ENCODE data around the gene NUP98. TPM values are rescaled to one million over a fixed set of nuclear protein-coding genes. Genes with fewer than 3 reads are reported as not detected.

Gene NUP98
- total and polyA plus RNA-seq, 10 of the 15 experiments (the other 5 are each of a cell fraction or from before 2014, with no cell fraction given), result 21.7 to 108 (median 78.9) TPM

DNA sequence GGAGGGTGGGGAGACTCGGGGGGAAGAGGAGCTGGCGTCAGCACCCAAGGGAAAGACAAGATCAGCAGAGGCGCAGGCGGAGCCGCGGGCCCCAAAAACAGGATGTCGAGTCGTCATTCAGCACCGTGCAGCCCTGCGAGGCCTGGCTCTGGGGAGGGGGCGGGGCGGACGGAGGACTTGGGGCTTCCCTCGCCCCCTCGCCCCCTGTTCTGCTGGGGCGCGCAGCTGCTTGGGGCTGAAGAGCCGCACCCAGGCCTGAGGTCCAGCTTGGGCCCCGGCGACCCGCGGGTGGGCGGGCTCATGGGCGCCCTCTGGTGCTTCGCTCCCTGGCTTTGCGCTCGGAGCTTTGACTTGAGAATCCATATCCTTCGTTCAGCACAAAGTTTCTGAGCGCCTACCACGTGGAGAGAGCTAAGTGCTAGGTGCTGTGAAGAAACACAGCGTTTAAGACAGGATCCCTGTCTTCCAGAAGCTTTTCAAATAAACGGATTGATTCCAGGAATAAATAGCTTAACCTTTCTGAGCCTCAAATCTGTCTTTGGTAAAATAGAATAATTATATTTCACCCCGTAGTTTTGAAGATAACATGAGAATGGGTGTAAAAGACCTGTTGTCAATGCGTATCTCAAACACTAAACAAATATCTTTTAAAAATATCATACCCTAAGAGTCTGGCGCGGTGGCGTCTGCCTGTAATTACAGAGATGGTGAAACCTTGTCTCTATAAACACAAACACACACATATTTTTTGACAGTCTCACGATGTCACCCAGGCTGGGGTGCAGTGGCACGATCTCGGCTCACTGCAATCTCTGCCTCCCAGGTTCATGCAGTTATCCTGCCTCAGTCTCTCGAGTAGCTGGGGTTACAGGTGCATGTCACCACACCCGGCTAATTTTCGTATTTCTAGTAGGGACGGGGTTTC, 44.3 kb upstream of the NUP98 start (continued):
- TF ChIP-seq, protein P1, sequence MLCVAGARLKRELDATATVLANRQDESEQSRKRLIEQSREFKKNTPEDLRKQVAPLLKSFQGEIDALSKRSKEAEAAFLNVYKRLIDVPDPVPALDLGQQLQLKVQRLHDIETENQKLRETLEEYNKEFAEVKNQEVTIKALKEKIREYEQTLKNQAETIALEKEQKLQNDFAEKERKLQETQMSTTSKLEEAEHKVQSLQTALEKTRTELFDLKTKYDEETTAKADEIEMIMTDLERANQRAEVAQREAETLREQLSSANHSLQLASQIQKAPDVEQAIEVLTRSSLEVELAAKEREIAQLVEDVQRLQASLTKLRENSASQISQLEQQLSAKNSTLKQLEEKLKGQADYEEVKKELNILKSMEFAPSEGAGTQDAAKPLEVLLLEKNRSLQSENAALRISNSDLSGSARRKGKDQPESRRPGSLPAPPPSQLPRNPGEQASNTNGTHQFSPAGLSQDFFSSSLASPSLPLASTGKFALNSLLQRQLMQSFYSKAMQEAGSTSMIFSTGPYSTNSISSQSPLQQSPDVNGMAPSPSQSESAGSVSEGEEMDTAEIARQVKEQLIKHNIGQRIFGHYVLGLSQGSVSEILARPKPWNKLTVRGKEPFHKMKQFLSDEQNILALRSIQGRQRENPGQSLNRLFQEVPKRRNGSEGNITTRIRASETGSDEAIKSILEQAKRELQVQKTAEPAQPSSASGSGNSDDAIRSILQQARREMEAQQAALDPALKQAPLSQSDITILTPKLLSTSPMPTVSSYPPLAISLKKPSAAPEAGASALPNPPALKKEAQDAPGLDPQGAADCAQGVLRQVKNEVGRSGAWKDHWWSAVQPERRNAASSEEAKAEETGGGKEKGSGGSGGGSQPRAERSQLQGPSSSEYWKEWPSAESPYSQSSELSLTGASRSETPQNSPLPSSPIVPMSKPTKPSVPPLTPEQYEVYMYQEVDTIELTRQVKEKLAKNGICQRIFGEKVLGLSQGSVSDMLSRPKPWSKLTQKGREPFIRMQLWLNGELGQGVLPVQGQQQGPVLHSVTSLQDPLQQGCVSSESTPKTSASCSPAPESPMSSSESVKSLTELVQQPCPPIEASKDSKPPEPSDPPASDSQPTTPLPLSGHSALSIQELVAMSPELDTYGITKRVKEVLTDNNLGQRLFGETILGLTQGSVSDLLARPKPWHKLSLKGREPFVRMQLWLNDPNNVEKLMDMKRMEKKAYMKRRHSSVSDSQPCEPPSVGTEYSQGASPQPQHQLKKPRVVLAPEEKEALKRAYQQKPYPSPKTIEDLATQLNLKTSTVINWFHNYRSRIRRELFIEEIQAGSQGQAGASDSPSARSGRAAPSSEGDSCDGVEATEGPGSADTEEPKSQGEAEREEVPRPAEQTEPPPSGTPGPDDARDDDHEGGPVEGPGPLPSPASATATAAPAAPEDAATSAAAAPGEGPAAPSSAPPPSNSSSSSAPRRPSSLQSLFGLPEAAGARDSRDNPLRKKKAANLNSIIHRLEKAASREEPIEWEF (IDR thresholded peaks at IDR 0.05; ENCODE audit: insufficient replicate concordance, low read depth, low read length), result no peak
- TF ChIP-seq PAX8 (IDR thresholded peaks at IDR 0.05) (no peak), ESRRA (IDR thresholded peaks at IDR 0.05; ENCODE audit: low read length) (no peak), SREBF1 (IDR thresholded peaks at IDR 0.05; ENCODE audit: low read length) (no peak), POLR2A (IDR thresholded peaks at IDR 0.05; ENCODE audit: low read depth, low read length) (peak; percentile 71), NR2C2 (IDR thresholded peaks at IDR 0.05; ENCODE audit: borderline replicate concordance, control insufficient read depth, insufficient read length, low read depth) (no peak), TAF1 (IDR thresholded peaks at IDR 0.05; ENCODE audit: borderline replicate concordance, low read depth, low read length) (peak; percentile 43; the same call in 1 of the 2 replicates), MTA3 (IDR thresholded peaks at IDR 0.05; ENCODE audit: borderline replicate concordance, low read length) (0 out of 2 replicates have a peak, but pooled peaks have one; percentile 22), WRNIP1 (IDR thresholded peaks at IDR 0.05; ENCODE audit: borderline replicate concordance, low read depth, low read length) (no peak), NFIC (IDR thresholded peaks at IDR 0.05; ENCODE audit: low read depth, low read length) (no peak)
- TF ChIP-seq, protein P2, sequence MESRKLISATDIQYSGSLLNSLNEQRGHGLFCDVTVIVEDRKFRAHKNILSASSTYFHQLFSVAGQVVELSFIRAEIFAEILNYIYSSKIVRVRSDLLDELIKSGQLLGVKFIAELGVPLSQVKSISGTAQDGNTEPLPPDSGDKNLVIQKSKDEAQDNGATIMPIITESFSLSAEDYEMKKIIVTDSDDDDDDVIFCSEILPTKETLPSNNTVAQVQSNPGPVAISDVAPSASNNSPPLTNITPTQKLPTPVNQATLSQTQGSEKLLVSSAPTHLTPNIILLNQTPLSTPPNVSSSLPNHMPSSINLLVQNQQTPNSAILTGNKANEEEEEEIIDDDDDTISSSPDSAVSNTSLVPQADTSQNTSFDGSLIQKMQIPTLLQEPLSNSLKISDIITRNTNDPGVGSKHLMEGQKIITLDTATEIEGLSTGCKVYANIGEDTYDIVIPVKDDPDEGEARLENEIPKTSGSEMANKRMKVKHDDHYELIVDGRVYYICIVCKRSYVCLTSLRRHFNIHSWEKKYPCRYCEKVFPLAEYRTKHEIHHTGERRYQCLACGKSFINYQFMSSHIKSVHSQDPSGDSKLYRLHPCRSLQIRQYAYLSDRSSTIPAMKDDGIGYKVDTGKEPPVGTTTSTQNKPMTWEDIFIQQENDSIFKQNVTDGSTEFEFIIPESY (IDR thresholded peaks at IDR 0.05), result no peak
- TF ChIP-seq, protein P3, sequence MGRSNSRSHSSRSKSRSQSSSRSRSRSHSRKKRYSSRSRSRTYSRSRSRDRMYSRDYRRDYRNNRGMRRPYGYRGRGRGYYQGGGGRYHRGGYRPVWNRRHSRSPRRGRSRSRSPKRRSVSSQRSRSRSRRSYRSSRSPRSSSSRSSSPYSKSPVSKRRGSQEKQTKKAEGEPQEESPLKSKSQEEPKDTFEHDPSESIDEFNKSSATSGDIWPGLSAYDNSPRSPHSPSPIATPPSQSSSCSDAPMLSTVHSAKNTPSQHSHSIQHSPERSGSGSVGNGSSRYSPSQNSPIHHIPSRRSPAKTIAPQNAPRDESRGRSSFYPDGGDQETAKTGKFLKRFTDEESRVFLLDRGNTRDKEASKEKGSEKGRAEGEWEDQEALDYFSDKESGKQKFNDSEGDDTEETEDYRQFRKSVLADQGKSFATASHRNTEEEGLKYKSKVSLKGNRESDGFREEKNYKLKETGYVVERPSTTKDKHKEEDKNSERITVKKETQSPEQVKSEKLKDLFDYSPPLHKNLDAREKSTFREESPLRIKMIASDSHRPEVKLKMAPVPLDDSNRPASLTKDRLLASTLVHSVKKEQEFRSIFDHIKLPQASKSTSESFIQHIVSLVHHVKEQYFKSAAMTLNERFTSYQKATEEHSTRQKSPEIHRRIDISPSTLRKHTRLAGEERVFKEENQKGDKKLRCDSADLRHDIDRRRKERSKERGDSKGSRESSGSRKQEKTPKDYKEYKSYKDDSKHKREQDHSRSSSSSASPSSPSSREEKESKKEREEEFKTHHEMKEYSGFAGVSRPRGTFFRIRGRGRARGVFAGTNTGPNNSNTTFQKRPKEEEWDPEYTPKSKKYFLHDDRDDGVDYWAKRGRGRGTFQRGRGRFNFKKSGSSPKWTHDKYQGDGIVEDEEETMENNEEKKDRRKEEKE (IDR thresholded peaks at IDR 0.05), result no peak
- TF ChIP-seq, protein P4, sequence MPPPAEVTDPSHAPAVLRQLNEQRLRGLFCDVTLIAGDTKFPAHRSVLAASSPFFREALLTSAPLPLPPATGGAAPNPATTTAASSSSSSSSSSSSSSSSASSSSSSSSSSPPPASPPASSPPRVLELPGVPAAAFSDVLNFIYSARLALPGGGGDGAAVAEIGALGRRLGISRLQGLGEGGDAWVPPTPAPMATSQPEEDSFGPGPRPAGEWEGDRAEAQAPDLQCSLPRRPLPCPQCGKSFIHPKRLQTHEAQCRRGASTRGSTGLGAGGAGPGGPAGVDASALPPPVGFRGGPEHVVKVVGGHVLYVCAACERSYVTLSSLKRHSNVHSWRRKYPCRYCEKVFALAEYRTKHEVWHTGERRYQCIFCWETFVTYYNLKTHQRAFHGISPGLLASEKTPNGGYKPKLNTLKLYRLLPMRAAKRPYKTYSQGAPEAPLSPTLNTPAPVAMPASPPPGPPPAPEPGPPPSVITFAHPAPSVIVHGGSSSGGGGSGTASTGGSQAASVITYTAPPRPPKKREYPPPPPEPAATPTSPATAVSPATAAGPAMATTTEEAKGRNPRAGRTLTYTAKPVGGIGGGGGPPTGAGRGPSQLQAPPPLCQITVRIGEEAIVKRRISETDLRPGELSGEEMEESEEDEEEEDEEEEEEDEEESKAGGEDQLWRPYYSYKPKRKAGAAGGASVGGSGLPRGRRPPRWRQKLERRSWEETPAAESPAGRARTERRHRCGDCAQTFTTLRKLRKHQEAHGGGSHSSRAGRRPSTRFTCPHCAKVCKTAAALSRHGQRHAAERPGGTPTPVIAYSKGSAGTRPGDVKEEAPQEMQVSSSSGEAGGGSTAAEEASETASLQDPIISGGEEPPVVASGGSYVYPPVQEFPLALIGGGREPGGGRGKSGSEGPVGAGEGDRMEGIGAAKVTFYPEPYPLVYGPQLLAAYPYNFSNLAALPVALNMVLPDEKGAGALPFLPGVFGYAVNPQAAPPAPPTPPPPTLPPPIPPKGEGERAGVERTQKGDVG (CRISPR knock-in tag; IDR thresholded peaks at IDR 0.05), result no peak
- TF ChIP-seq, protein P5, sequence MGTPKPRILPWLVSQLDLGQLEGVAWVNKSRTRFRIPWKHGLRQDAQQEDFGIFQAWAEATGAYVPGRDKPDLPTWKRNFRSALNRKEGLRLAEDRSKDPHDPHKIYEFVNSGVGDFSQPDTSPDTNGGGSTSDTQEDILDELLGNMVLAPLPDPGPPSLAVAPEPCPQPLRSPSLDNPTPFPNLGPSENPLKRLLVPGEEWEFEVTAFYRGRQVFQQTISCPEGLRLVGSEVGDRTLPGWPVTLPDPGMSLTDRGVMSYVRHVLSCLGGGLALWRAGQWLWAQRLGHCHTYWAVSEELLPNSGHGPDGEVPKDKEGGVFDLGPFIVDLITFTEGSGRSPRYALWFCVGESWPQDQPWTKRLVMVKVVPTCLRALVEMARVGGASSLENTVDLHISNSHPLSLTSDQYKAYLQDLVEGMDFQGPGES (IDR thresholded peaks at IDR 0.05), result no peak

Data from GM12878 (cell line).